Measurements from ENCODE around the gene HOOK2. TPM values are rescaled to one million over a fixed set of nuclear protein-coding genes. Genes with fewer than 3 reads are reported as not detected.

The HOOK2 gene
- total RNA-seq, 1 experiment from 2014 or later, result 96.3 TPM

GRCh38 chr19:12759686-12760085, 15.7 kb downstream of the HOOK2 start:
- CTCF ChIA-PET, result interaction anchor here (0.6 to 6.1 kb wide), 13 partner anchors 11 to 121 kb away, joined by 3 to 87 read pairs (median 5); partner anchors contain the start of genes DNASE2, HOOK2, JUNB and RTBDN
- POLR2A ChIA-PET, result interaction anchor here (0.6 to 2.7 kb wide), 4 partner anchors 32 to 53 kb away, joined by 3 to 9 read pairs (median 5); partner anchors contain the start of gene JUNB

More at GRCh38 chr19:12759686-12760085, 15.7 kb downstream of the HOOK2 start:
- TF ChIP-seq ZBTB33 (IDR thresholded peaks at IDR 0.05; ENCODE audit: extremely low read depth, insufficient replicate concordance, low read length) (no peak), SRF (IDR thresholded peaks at IDR 0.05; ENCODE audit: low read depth) (no peak), SIN3A (IDR thresholded peaks at IDR 0.05; ENCODE audit: low read depth) (no peak), ZNF274 (IDR thresholded peaks at IDR 0.05; ENCODE audit: low read depth, low read length) (no peak), TCF7L2 (IDR thresholded peaks at IDR 0.05; ENCODE audit: borderline replicate concordance, extremely low read depth, insufficient read depth, insufficient read length) (no peak), YY1 (IDR thresholded peaks at IDR 0.05; ENCODE audit: extremely low read depth, insufficient replicate concordance, low read depth, low read length) (no peak)
- Histone ChIP-seq H3K9me2 (ENCODE audit: insufficient read depth) (no peaks in the 10 kb centered on the region), H3K4me3 (replicated peaks in 1 of 2; ENCODE audit: low read depth in 1 of 2, low read length in 2 of 2) (no peak overlapping the region), H3K9ac (ENCODE audit: low read length) (no peak overlapping the region), H3K27me3 (ENCODE audit: insufficient read depth, low read length) (no peaks in the 10 kb centered on the region), H3K4me2 (ENCODE audit: low read length) (no peak overlapping the region), H3K79me2 (ENCODE audit: insufficient read depth, low read length) (no peaks in the 10 kb centered on the region), H2AFZ (ENCODE audit: low read depth, low read length, poor library complexity, severe bottlenecking) (no peak overlapping the region), H4K20me1 (ENCODE audit: insufficient read depth) (no peaks in the 10 kb centered on the region), H3K27ac (ENCODE audit: low read depth, low read length) (no peak overlapping the region), H3K4me1 (ENCODE audit: control insufficient read depth in 1 of 2, insufficient read depth in 2 of 2, low read length in 2 of 2) (peaks cover 4 to 13% of the 10 kb centered on the region in 2 experiments; a peak in 3 of 4 replicates), H3K36me3 (ENCODE audit: control insufficient read depth in 1 of 2, insufficient read depth in 2 of 2, low read length in 2 of 2) (peaks cover 11 to 12% of the 10 kb centered on the region in 2 experiments), H3K9me3 (ENCODE audit: control insufficient read depth in 1 of 2, insufficient read depth in 1 of 2, low read depth in 1 of 2, low read length in 2 of 2) (no peaks in the 10 kb centered on the region)
- intact Hi-C loops (cut with micrococcal nuclease), result no loop called here
- DNase-seq (ENCODE audit: low read depth, low spot score) (no peak), ATAC-seq (no peak)
- no TSS peak for BruUV-seq (replicated peaks)
- RAD21 ChIA-PET (ENCODE audit: low non-redundant PET in 1 of 2, low total read pairs in 2 of 2, uncharacterized antibody in 2 of 2, unreplicated experiment in 2 of 2), result interaction anchor here in 1 of 2 experiments (0.8 kb wide), 1 partner anchor 88 kb away, joined by 3 read pairs; no protein-coding TSS in a partner anchor

Data from HCT116 (cell line).